Esophagus squamous epithelium (tissue), 4 donors: ENCODE measurements around the gene USP17L5.
"Not testable (repeated sequence)": the region's sequence is repeated elsewhere in the genome, so short reads cannot be mapped to it uniquely, and the experiment has no call there.

Experiments used
- POLR2A ChIP-seq, 4 donors: fragments of 450-650 bp; IDR thresholded peaks; one replicate each; pipeline ENCODE4 v1.6.1; 2017; ENCODE audit warnings: antibody characterized with exemption in 4 of 4, mild to moderate bottlenecking in 4 of 4, moderate library complexity in 3 of 4
- TF ChIP-seq, protein P1 (sequence below), 6 experiments: fragments of 450-650 bp in 4 of 6; fragments of 200-600 bp in 2 of 6; sonication (generic) in 2 of 6; IDR thresholded peaks; one replicate each; pipeline ENCODE4 v1.5.1; 2016 to 2019; ENCODE audit warnings: antibody characterized with exemption in 6 of 6, mild to moderate bottlenecking in 4 of 6, moderate library complexity in 4 of 6

DNA sequence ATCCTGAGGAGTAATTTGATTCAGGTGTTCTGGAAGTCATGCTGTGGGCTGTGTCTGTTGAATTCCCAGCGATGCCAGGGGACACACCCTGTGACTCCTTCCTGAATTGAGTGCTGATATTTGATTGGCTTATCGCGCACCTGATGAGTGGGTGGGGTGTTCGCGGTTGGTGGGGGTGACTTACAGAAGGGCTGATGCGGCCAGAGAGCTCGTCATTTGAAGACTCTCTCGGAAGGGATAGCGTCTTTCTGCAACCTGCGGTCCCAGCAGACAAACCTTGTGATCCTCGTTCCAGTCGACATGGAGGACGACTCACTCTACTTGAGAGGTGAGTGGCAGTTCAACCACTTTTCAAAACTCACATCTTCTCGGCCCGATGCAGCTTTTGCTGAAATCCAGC lies 9.4 kb downstream of the USP17L5 start, which contains the start of gene USP17L28:
- TF ChIP-seq, protein P1, sequence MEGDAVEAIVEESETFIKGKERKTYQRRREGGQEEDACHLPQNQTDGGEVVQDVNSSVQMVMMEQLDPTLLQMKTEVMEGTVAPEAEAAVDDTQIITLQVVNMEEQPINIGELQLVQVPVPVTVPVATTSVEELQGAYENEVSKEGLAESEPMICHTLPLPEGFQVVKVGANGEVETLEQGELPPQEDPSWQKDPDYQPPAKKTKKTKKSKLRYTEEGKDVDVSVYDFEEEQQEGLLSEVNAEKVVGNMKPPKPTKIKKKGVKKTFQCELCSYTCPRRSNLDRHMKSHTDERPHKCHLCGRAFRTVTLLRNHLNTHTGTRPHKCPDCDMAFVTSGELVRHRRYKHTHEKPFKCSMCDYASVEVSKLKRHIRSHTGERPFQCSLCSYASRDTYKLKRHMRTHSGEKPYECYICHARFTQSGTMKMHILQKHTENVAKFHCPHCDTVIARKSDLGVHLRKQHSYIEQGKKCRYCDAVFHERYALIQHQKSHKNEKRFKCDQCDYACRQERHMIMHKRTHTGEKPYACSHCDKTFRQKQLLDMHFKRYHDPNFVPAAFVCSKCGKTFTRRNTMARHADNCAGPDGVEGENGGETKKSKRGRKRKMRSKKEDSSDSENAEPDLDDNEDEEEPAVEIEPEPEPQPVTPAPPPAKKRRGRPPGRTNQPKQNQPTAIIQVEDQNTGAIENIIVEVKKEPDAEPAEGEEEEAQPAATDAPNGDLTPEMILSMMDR (IDR thresholded peaks at IDR 0.05): not testable (repeated sequence)
- not testable (repeated sequence) for TF ChIP-seq POLR2A (IDR thresholded peaks at IDR 0.05)
